BLaER1 treated with 17β-estradiol and CSF1 and Interleukin-3, amounts not matched to agents 10 nM and 100 nM (cell line): ENCODE results near the gene PIP5KL1.

Experiments used
- H3K27ac ChIP-seq, 11 experiments: shearing (Covaris generic); formaldehyde crosslinking; 2 replicates each; pipeline ENCODE4 v1.8.1; 2022
- H3K27me3 ChIP-seq, 11 experiments: shearing (Covaris generic); formaldehyde crosslinking; 2 replicates each; pipeline ENCODE4 v1.8.1; 2022
- H3K36me3 ChIP-seq, 11 experiments: shearing (Covaris generic); formaldehyde crosslinking; 2 replicates each; pipeline ENCODE4 v1.8.1; 2022
- H3K4me1 ChIP-seq, 10 experiments: shearing (Covaris generic); formaldehyde crosslinking; 2 replicates each; pipeline ENCODE4 v1.8.1; 2022
- H3K4me2 ChIP-seq, 11 experiments: shearing (Covaris generic); formaldehyde crosslinking; 2 replicates each; pipeline ENCODE4 v1.8.1; 2022
- H3K4me3 ChIP-seq, 10 experiments: shearing (Covaris generic); formaldehyde crosslinking; 2 replicates each; pipeline ENCODE4 v1.8.1; 2022
- H3K9ac ChIP-seq, 11 experiments: shearing (Covaris generic); formaldehyde crosslinking; 2 replicates each; pipeline ENCODE4 v1.8.1; 2022
- H3K9me3 ChIP-seq, 11 experiments: shearing (Covaris generic); formaldehyde crosslinking; replicated peaks in 1 of 11; 2 replicates each; pipeline ENCODE4 v1.8.1; 2022
- H4K20me1 ChIP-seq, 11 experiments: shearing (Covaris generic); formaldehyde crosslinking; 2 replicates each; pipeline ENCODE4 v1.8.1; 2022
- Cebpa-rat ChIP-seq, 11 experiments: shearing (Covaris generic); IDR thresholded peaks; 2 replicates each; pipeline ENCODE4 v1.8.1; 2022

Gene PIP5KL1

DNA sequence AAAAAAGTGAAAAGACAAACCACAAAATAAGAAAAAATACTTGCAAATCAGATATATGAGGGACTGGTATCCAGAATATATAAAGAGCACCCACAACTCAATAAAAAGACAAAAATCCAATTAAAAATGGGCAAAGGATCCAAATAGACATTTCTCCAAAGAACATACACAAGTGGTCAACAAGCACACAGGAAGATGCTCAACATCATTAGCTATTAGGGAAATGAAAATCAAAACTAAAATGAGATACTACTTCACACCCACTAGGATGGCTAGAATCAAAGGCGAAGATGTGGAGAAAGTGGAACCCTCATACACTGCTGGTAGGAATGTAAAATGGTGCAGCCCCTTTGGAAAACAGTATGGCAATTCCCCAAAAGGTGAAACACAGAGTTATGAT, 28.2 kb upstream of the PIP5KL1 start:
- H3K4me1 ChIP-seq: peaks cover 12 to 31% (median 21%) of the 10 kb centered on the region in 10 experiments; a peak in 17 of 20 replicates
- H3K27me3 ChIP-seq: no peaks in the 10 kb centered on the region
- no peak for TF ChIP-seq Cebpa-rat (IDR thresholded peaks at IDR 0.05)
- no peaks in the 10 kb centered on the region for H3K36me3 ChIP-seq
- H3K9me3 ChIP-seq: no peaks in the 10 kb centered on the region
- H3K27ac ChIP-seq: no peak overlapping the region
- no peak overlapping the region for H3K4me2 ChIP-seq
- peaks cover 16 to 82% (median 46%) of the 10 kb centered on the region in 11 experiments; a peak in 21 of 22 replicates for H4K20me1 ChIP-seq
- no peak overlapping the region for H3K4me3 ChIP-seq
- H3K9ac ChIP-seq: no peak overlapping the region

- Histone ChIP-seq H3K27me3 (no peaks in the 10 kb centered on the region), H4K20me1 (peaks cover 16 to 71% (median 50%) of the 10 kb centered on the region in 11 experiments; a peak in 20 of 22 replicates), H3K4me1 (peaks cover 9 to 25% (median 16%) of the 10 kb centered on the region in 10 experiments; a peak in 16 of 20 replicates), H3K9me3 (no peaks in the 10 kb centered on the region), H3K36me3 (no peaks in the 10 kb centered on the region), H3K9ac (no peak overlapping the region; a peak in 2 of 22 replicates), H3K27ac (no peak overlapping the region), H3K4me2 (peak overlapping the region in 8 of 11 experiments; percentile 1 to 58 (median 17); a peak in 8 of 22 replicates), H3K4me3 (no peak overlapping the region)
- TF ChIP-seq Cebpa-rat (IDR thresholded peaks at IDR 0.05): no peak
Observed at GRCh38 chr9:127955294-127956015, 24.9 kb upstream of the PIP5KL1 start.

GRCh38 chr9:127954831-127955293, 24.3 kb upstream of the PIP5KL1 start:
- Histone ChIP-seq H3K9me3 (no peaks in the 10 kb centered on the region), H3K27ac (no peak overlapping the region), H3K4me3 (no peak overlapping the region), H3K27me3 (no peaks in the 10 kb centered on the region), H3K4me2 (peak overlapping the region in 5 of 11 experiments; percentile 1 to 58 (median 18); a peak in 7 of 22 replicates), H3K4me1 (peaks cover 9 to 25% (median 22%) of the 10 kb centered on the region in 10 experiments; a peak in 19 of 20 replicates), H3K9ac (no peak overlapping the region), H3K36me3 (no peaks in the 10 kb centered on the region), H4K20me1 (peaks cover 16 to 71% (median 44%) of the 10 kb centered on the region in 11 experiments; a peak in 20 of 22 replicates)
- no peak for TF ChIP-seq Cebpa-rat (IDR thresholded peaks at IDR 0.05)

DNA sequence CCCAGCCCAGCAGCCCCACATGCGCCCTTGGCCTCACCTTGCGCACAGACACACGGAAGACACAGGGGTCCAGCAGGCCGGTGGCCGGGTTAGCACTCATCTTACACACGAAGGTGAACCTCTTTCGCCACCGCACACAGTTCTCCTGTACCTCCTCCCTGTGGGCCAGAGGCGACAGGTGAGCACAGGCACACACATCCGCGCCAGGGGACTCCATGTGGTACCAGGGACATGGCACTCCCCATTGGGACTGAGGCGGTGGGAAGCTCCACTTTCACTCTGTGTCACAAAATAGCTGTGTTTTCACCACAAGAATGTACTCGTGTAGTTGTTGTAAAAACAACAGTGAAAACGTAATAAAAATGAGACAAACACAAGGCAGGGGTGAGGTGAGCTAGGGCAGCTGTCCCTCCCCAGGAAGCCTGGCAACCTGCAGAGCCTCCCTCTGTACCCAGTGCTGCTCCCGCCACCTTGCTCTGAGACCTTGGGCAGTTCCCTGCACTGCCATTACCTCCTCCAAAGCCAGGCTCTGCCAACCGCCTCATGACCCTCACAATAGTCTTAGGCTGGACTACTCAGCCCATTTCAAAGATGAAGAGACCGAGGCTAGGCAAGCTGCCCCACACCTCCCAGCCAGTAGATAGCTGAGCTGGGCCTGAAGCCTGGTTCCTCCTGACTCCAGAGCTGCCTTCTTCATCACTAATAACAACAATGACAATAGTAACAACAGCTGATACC, 23.4 kb upstream of the PIP5KL1 start:
- Histone ChIP-seq H3K27me3 (no peaks in the 10 kb centered on the region), H3K4me1 (peaks cover 14 to 33% (median 31%) of the 10 kb centered on the region in 10 experiments; a peak in 19 of 20 replicates), H3K9ac (no peak overlapping the region), H3K4me3 (no peak overlapping the region), H3K4me2 (no peak overlapping the region), H4K20me1 (peaks cover 16 to 67% (median 44%) of the 10 kb centered on the region in 11 experiments; a peak in 20 of 22 replicates), H3K9me3 (no peaks in the 10 kb centered on the region), H3K27ac (no peak overlapping the region), H3K36me3 (no peaks in the 10 kb centered on the region)
- TF ChIP-seq Cebpa-rat (IDR thresholded peaks at IDR 0.05): no peak

- H3K4me2 ChIP-seq: no peak overlapping the region
- peaks cover 16 to 71% (median 44%) of the 10 kb centered on the region in 11 experiments; a peak in 20 of 22 replicates for H4K20me1 ChIP-seq
- H3K4me3 ChIP-seq: no peak overlapping the region
- no peak for TF ChIP-seq Cebpa-rat (IDR thresholded peaks at IDR 0.05)
- H3K9me3 ChIP-seq: no peaks in the 10 kb centered on the region
- no peaks in the 10 kb centered on the region for H3K36me3 ChIP-seq
- H3K27me3 ChIP-seq: no peaks in the 10 kb centered on the region
- no peak overlapping the region for H3K27ac ChIP-seq
- H3K4me1 ChIP-seq: peaks cover 14 to 41% (median 38%) of the 10 kb centered on the region in 10 experiments; a peak in 19 of 20 replicates
- no peak overlapping the region for H3K9ac ChIP-seq
Observed at GRCh38 chr9:127953154-127953553, 22.6 kb upstream of the PIP5KL1 start.

- peaks cover 12 to 90% (median 33%) of the 10 kb centered on the region in 11 experiments; a peak in 20 of 22 replicates for H4K20me1 ChIP-seq
- H3K9ac ChIP-seq: peak overlapping the region in 2 of 11 experiments; percentile 10 to 29; a peak in 1 of 22 replicates
- no peaks in the 10 kb centered on the region for H3K9me3 ChIP-seq
- no peaks in the 10 kb centered on the region for H3K27me3 ChIP-seq
- no peaks in the 10 kb centered on the region for H3K36me3 ChIP-seq
- TF ChIP-seq Cebpa-rat (IDR thresholded peaks at IDR 0.05): no peak
- no peak overlapping the region for H3K27ac ChIP-seq
- peaks cover 12 to 59% (median 56%) of the 10 kb centered on the region in 10 experiments; a peak in 19 of 20 replicates for H3K4me1 ChIP-seq
- no peak overlapping the region for H3K4me3 ChIP-seq
- H3K4me2 ChIP-seq: peak overlapping the region in 3 of 11 experiments; percentile 61 to 65 (median 61); a peak in 5 of 22 replicates
Observed at GRCh38 chr9:127950513-127951289, 20.1 kb upstream of the PIP5KL1 start.

DNA sequence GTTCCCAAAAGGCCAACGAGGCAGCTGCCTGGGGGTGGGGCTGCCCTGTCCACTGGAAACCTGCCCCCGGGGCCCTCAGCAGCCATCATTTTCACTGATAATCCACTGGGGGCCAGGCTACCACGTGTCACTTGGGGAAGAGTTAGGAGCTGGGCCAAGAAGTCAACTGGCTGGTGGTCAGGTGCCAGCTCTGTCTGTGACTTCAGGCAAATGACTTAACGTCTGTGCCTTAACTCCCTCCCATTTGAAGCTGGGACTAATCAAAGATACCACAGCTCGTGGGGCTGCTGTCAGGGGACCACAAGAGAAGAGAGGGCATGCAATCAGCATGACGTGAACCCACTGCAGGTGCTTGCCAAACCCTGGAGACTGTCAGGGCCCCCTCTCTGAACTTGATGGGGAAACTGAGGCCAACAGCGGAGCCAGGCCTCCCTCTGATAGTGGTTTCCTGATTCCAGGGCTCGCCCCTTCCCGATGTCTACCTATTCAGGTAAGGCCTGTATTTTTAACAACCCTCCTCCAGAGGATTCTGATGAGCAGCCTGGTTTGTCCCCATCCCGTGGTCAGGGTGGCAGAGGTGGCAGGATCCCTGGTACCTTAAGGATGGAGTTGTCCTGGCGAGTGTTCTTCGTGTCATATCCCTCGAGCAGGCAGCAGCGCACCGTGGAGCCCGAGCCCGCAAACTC, 19.4 kb upstream of the PIP5KL1 start:
- Histone ChIP-seq H3K27ac (no peak overlapping the region), H3K9ac (peak overlapping the region in 3 of 11 experiments; percentile 10 to 36 (median 29); a peak in 3 of 22 replicates)
- no peak for TF ChIP-seq Cebpa-rat (IDR thresholded peaks at IDR 0.05)

More for the DNA sequence above, 19.4 kb upstream of the PIP5KL1 start:
- Histone ChIP-seq H3K9me3 (no peaks in the 10 kb centered on the region), H3K4me3 (no peak overlapping the region), H3K4me1 (peaks cover 5 to 52% (median 49%) of the 10 kb centered on the region in 10 experiments; a peak in 19 of 20 replicates), H3K4me2 (peak overlapping the region in 10 of 11 experiments; percentile 31 to 65 (median 54); a peak in 16 of 22 replicates), H3K27me3 (no peaks in the 10 kb centered on the region), H4K20me1 (peaks cover 5 to 83% (median 26%) of the 10 kb centered on the region in 11 experiments; a peak in 20 of 22 replicates), H3K36me3 (peaks cover 0 to 7% (median 3%) of the 10 kb centered on the region in 11 experiments; a peak in 10 of 22 replicates)
